Endodermal cell (in vitro differentiated cells): ENCODE results near the gene USP4. TPM values are rescaled to one million over a fixed set of nuclear protein-coding genes. Genes with fewer than 3 reads are reported as not detected.
A peak's percentile ranks its signal among the peaks of the same experiment; 100 is the strongest.

Experiments
- DNase-seq: peaks from one replicate; pipeline ENCODE4 v3.0.0-alpha.2; 2017
- H3K27ac ChIP-seq: 2 replicates; pipeline ENCODE4 v1.5.1; 2013; ENCODE audit warnings: mild to moderate bottlenecking, low read depth, low read length, moderate library complexity
- H3K27me3 ChIP-seq: 2 replicates; pipeline ENCODE4 v1.6.1; 2013; ENCODE audit warnings: mild to moderate bottlenecking, low read length, moderate library complexity; ENCODE audit not compliant: insufficient read depth, control insufficient read depth, poor library complexity, severe bottlenecking
- H3K36me3 ChIP-seq: 2 replicates; pipeline ENCODE4 v1.7.0; 2013; ENCODE audit warnings: mild to moderate bottlenecking, low read length, moderate library complexity; ENCODE audit not compliant: control insufficient read depth, insufficient read depth
- H3K4me1 ChIP-seq: one replicate; pipeline ENCODE4 v1.7.0; 2013; ENCODE audit warnings: low read length; ENCODE audit not compliant: control insufficient read depth, insufficient read depth
- H3K4me3 ChIP-seq: 2 replicates; pipeline ENCODE4 v1.5.1; 2013; ENCODE audit warnings: mild to moderate bottlenecking, low read length, moderate library complexity
- H3K9ac ChIP-seq: 2 replicates; pipeline ENCODE4 v1.6.1; 2013; ENCODE audit warnings: mild to moderate bottlenecking, low read length, moderate library complexity; ENCODE audit not compliant: poor library complexity, severe bottlenecking; ENCODE audit errors: extremely low read depth
- H3K9me3 ChIP-seq: 2 replicates; pipeline ENCODE4 v1.6.1; 2013; ENCODE audit warnings: mild to moderate bottlenecking, low read length, moderate library complexity; ENCODE audit not compliant: control insufficient read depth
- H3K27ac Mint-ChIP-seq: 2 replicates; pipeline ENCODE4 v1.8.0; 2020; ENCODE audit warnings: mixed read lengths
- H3K27me3 Mint-ChIP-seq: 2 replicates; pipeline ENCODE4 v1.8.0; 2021; ENCODE audit warnings: mild to moderate bottlenecking, mixed read lengths; ENCODE audit not compliant: insufficient read depth
- H3K36me3 Mint-ChIP-seq: 2 replicates; pipeline ENCODE4 v1.8.0; 2020; ENCODE audit warnings: low read depth, mixed read lengths
- H3K4me1 Mint-ChIP-seq: 2 replicates; pipeline ENCODE4 v1.8.0; 2020; ENCODE audit warnings: mixed read lengths
- H3K4me3 Mint-ChIP-seq: 2 replicates; pipeline ENCODE4 v1.8.0; 2020; ENCODE audit warnings: mild to moderate bottlenecking, moderate library complexity, mixed read lengths
- H3K9me3 Mint-ChIP-seq: 2 replicates; pipeline ENCODE4 v1.8.0; 2020; ENCODE audit warnings: mild to moderate bottlenecking, mixed read lengths
- WGBS, 2 experiments: methylation state at CpG; one replicate each; pipeline versions ENCODE4 v1.1.5 to v1.1.7; 2013; ENCODE audit warnings: missing lambda C conversion rate in 2 of 2, mixed read lengths in 1 of 2; ENCODE audit not compliant: insufficient coverage in 1 of 2, insufficient read length in 1 of 2; 5-methylcytosine and 5-hydroxymethylcytosine counted together
- total RNA-seq, 2 donors: library from RNA; stranded (reverse); fragmentation: NEBNext Ultra II Directional in 1 of 2; extraction: Animal tissue kit (Norgen Biotek cat#: 25700) in 1 of 2; gene quantifications; 2 replicates in 1 of 2; 3 replicates in 1 of 2; pipeline ENCODE4 v1.2.1, GENCODE V29; 2021
- TF ChIP-seq, protein P1 (sequence below): fragments of 200-600 bp; sonication (generic); conservative IDR thresholded peaks from 2 replicates; pipeline ENCODE4 v1.5.0; 2021; ENCODE audit warnings: antibody characterized with exemption, mild to moderate bottlenecking

USP4 gene
- total RNA-seq, 2 donors from 2014 or later = 48.3 to 48.9 TPM

DNA sequence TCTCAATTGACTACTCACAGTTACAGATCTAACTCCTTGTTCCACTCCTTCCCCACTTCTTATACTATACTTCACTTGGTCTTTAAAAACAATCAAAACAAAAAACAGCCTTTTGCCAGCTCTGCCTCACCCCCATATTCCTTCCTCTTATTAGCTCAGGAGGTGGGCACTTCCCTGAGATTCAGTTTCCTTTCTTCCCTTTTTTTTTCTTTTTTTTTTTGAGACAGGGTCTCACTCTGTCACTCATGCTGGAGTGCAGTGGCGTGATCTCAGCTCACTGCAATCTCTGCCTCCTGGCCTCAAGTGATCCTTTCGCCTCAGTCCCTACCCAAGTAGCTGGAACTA lies 69.7 kb downstream of the USP4 start:
- Histone ChIP-seq H3K27ac (no peak overlapping the region), H3K9ac (no peak overlapping the region), H3K36me3 (peaks cover 11% of the 10 kb centered on the region), H3K27me3 (no peaks in the 10 kb centered on the region), H3K9me3 (no peaks in the 10 kb centered on the region), H3K4me3 (no peak overlapping the region), H3K4me1 (no peaks in the 10 kb centered on the region)
- Mint-ChIP-seq H3K4me1 (no peaks in the 10 kb centered on the region), H3K27ac (no peak overlapping the region), H3K4me3 (no peak overlapping the region), H3K27me3 (no peaks in the 10 kb centered on the region), H3K36me3 (peaks cover 4% of the 10 kb centered on the region), H3K9me3 (no peaks in the 10 kb centered on the region)
- DNase-seq = no peak
- TF ChIP-seq, protein P1, sequence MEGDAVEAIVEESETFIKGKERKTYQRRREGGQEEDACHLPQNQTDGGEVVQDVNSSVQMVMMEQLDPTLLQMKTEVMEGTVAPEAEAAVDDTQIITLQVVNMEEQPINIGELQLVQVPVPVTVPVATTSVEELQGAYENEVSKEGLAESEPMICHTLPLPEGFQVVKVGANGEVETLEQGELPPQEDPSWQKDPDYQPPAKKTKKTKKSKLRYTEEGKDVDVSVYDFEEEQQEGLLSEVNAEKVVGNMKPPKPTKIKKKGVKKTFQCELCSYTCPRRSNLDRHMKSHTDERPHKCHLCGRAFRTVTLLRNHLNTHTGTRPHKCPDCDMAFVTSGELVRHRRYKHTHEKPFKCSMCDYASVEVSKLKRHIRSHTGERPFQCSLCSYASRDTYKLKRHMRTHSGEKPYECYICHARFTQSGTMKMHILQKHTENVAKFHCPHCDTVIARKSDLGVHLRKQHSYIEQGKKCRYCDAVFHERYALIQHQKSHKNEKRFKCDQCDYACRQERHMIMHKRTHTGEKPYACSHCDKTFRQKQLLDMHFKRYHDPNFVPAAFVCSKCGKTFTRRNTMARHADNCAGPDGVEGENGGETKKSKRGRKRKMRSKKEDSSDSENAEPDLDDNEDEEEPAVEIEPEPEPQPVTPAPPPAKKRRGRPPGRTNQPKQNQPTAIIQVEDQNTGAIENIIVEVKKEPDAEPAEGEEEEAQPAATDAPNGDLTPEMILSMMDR = no peak
- 88 to 95% methylated on average over 2 of the region's 2 CpGs for WGBS, 2 experiments

DNA sequence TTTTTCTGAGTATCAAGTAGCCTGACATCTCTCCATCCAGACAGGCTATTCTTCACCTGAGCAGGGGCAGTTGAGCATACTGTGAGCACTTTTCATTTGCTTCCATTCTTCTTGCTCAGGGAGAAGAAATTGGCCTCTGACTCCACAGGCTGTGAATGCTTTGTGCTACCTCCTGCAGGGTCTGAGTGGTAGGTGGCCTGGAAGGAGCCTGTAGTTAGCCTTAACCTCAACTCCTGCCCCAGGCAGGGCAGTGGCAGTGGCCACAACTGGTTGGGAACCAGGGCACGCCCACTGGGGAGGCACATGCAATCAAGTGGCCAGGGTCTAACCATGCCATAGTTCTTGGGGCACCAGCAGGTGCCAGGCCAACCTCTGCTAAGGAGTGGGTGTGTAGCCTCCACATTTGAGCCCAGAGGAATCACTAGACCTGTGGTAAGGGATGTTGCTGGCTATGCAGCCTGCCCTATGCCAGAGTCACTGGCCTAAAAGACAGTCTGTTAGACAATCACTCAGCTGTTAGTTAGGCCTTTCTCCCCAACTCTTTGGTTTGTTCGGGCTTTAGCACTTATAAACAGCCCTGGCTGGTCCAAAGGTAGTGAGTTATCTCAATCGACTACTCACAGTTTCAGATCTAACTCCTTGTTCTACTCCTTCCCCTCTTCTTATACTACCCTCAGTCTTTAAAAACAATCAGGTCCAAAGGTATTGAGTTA lies 70.3 kb downstream of the USP4 start:
- Histone ChIP-seq H3K9ac (no peak overlapping the region), H3K27me3 (no peaks in the 10 kb centered on the region), H3K27ac (no peak overlapping the region), H3K36me3 (peaks cover 11% of the 10 kb centered on the region), H3K4me1 (no peaks in the 10 kb centered on the region), H3K4me3 (no peak overlapping the region), H3K9me3 (no peaks in the 10 kb centered on the region)
- DNase-seq = peak; percentile 52
- no peak overlapping the region for H3K27ac Mint-ChIP-seq
- H3K4me1 Mint-ChIP-seq = no peaks in the 10 kb centered on the region
- TF ChIP-seq, protein P1 = no peak
- no peak overlapping the region for H3K4me3 Mint-ChIP-seq
- H3K36me3 Mint-ChIP-seq = peaks cover 4% of the 10 kb centered on the region
- H3K9me3 Mint-ChIP-seq = no peaks in the 10 kb centered on the region
- 92 to 95% methylated on average over 3 of the region's 3 CpGs for WGBS, 2 experiments
- no peaks in the 10 kb centered on the region for H3K27me3 Mint-ChIP-seq

DNA sequence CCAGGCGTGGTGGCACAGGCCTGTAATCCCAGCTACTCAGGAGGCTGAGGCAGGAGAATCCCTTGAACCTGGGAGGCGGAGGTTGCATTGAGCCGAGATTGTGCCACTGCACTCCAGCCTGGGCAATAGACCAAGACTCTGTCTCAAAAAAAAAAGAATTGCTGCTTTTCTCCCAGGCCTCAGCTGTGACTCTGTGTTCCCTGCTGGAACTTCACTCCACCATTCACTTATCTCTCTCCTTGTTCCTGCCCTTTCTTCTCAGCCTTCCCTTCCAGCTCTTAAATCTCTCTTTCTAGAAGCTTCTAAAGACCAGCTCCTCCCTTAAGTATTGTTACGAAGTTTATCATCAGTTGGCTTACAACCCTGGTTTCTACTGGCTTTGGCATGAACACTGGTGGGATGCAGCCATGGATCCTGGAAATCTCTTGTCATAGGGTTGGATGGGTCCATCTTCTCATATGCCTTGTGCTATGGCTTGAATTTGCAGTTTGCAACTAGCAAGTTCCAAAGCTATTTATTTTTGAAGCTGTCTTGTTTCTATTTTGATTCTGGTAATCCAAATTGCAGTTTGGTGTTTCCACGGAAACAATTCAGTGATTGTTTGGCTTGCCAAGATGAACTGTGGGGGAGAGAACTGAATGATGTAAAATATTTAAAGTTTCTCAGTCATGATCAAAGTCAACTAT lies 73.3 kb downstream of the USP4 start:
- peak overlapping the region; percentile 30 for H3K27ac ChIP-seq
- Mint-ChIP-seq H3K4me3 (no peak overlapping the region), H3K4me1 (no peaks in the 10 kb centered on the region), H3K36me3 (peaks cover 2% of the 10 kb centered on the region), H3K27ac (no peak overlapping the region), H3K27me3 (no peaks in the 10 kb centered on the region), H3K9me3 (no peaks in the 10 kb centered on the region)
- H3K4me3 ChIP-seq = no peak overlapping the region
- peaks cover 10% of the 10 kb centered on the region for H3K36me3 ChIP-seq
- no peaks in the 10 kb centered on the region for H3K4me1 ChIP-seq
- no peak for DNase-seq
- WGBS, 2 experiments = 89 to 94% methylated on average over 5 of the region's 5 CpGs
- no peaks in the 10 kb centered on the region for H3K9me3 ChIP-seq
- no peak overlapping the region for H3K9ac ChIP-seq
- no peaks in the 10 kb centered on the region for H3K27me3 ChIP-seq
- TF ChIP-seq, protein P1 = no peak
